ENCODE results near the gene ID3. TPM values are rescaled to one million over a fixed set of nuclear protein-coding genes. Genes with fewer than 3 reads are reported as not detected.

The ID3 gene
- total RNA-seq, 2 donors from 2014 or later, result 31.5 to 290 TPM

DNA sequence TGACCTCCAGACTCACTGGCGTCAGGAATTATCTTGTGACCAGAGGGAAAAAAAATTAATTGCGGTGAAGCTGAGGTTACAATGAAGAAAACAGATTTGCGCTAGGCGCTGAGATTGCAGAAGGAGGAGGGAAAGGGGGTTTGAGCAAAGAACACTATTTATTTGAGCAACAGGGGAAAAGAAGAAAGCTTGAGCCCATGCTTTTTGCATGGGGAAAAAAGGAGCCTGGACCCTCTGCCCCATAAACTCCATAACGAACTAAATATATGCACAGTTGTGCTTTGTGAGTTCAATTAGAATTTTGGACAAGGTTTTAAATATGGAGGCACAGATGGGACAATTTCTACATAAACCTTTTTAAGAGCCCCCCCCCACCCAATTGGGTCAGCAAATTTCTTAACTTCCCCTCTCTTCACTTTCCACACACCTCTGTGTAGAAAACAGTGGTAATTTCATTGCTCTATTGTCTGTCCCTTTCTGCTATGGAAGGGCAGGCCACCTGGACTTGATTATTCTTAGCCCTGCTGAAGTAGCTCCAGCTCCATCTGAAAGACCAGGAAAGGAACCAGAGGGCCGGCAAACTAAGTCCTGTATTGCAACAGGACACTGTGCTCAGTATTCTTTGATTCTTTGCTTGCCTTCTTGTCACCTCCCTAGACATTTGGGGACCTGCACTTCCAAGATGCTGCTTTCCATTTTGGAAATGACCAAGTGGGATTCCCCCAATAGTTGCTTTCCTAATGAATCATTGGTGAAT, 862 bp upstream of the ID3 start:
- no peaks in the 10 kb centered on the region for H3K9me3 Mint-ChIP-seq
- peak overlapping the region; percentile 70 to 92 for H3K27ac Mint-ChIP-seq
- ATAC-seq, result no peak
- H3K36me3 Mint-ChIP-seq, result peaks cover 11 to 47% of the 10 kb centered on the region in 2 donors
- DNase-seq (ENCODE audit: low spot score in 2 of 2), result no peak

DNA sequence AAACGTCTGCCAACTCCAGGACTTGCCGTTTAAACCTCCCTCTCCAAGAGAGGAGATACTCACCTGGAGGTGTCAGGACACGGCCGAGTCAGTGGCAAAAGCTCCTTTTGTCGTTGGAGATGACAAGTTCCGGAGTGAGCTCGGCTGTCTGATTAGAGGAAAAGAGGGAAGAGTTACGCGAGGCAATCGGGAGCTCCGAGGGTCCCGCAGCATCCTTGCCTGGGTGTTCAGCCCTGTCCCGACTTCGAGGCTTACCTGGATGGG, 497 bp downstream of the ID3 start:
- no peak for ATAC-seq
- Mint-ChIP-seq H3K27ac (peak overlapping the region; percentile 80 to 92), H3K9me3 (no peaks in the 10 kb centered on the region), H3K36me3 (peaks cover 11 to 47% of the 10 kb centered on the region in 2 donors)
- peak in 1 of 2 donors; percentile 27 for DNase-seq (ENCODE audit: low spot score in 2 of 2)

DNA sequence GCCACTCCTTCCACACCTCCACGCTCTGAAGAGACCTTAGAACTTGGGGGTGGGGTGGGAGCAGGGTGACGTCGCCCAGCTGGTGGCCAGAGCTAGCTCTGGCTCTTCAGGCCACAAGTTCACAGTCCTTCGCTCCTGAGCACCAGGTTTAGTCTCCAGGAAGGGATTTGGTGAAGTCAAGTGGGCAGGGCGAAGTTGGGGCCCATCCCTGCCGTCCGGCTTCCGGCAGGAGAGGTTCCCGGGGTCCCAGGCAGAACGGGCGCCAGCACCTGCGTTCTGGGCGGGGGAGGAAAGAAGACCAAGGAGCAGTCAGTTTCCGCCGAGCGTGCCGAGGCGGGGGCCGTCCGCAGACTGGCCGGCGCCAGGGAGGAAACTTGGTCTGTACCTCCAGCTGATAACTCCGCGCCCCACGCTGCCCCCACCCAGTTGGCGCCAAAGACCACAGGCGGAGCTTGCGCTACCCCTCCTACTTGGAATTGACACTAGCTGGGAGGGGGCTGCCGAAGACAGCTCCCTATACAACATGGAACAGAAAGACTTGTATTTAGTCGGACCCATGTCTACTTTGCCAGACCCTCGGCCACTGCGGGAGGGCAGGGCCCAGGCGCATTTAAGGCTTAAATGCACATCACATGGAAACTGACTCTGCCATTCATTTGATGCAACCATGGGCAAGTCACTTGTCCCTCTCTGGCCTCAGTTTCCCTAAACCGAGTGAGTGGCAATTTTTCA, 995 bp downstream of the ID3 start:
- H3K27ac Mint-ChIP-seq, result peak overlapping the region; percentile 80 to 92
- DNase-seq (ENCODE audit: low spot score in 2 of 2) (peak; percentile 37 to 76), ATAC-seq (peak in 1 of 2 donors; percentile 12)
- peaks cover 11 to 47% of the 10 kb centered on the region in 2 donors for H3K36me3 Mint-ChIP-seq
- no peaks in the 10 kb centered on the region for H3K9me3 Mint-ChIP-seq

DNA sequence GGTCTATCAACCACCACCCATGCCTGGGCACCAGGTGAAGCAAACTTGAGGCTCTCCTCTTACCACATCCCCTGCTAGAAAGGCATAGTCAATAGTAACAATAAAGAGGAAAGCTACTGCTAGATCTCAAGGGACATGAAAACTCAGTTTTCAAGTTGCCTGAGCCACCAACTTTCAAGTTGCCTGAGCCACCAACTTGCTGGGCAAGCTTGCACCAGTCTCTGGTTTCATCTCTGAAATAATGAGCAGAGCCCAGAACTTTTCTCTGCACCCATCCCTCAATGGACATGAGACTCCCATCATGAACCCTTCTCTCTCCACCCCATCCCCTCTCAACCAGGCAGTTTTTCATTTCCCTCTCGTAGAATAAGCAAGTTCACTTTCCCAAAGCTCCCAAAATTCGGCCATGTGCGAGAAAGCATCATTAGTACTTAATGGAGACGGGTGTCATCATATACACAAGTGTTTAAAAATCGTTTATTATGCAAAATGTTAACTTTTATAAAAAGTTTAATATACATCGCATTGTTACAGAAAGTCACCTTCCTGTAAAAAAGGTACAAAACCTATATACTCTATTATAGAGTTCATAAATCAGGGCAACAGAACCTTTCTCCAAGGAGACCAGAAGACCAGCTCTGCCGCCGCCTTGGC, 1.7 kb downstream of the ID3 start:
- ATAC-seq, result no peak

DNA sequence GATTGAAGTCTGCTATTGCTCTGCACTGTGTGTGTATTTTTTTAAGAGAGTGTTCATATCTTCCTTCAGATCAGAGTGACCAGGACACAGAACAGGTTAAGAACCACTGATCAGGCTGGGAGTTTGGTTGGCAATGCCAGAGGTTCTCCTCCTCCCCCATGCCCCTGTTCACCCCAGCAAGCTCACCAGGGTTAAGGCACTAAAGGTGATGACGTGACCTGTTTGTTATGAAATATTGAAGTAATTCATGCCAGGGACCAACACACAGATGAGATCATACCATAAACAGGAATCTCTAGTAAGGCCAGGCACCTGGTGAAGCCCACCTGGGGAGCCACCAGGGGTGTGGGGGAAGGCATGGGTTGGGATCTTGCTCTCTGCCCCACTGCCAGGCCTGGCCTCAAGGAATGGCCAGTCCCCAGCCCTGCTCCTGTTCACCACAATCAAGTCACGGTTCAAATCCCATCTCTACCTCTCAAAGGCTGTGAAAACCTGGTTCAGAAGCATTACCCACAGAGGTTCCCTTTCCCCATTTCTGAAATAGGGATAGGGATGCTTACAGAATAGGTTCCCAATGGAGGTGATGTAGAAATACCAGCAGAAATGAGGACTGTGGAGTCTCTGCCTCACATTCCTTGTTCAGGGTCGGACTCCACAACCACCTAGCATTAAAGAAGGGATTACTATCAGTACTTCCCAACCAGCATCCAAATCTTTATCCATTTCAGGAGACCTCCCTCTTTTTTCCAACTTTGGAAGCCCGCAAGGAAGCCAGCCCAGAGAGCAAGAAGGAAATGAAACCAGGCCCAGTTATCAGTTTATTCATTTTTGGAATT, 2.4 kb downstream of the ID3 start:
- DNase-seq (ENCODE audit: low spot score in 2 of 2), result no peak
- Mint-ChIP-seq H3K9me3 (no peaks in the 10 kb centered on the region), H3K27ac (peak overlapping the region in 1 of 2 donors; percentile 92), H3K36me3 (peaks cover 11 to 47% of the 10 kb centered on the region in 2 donors)
- ATAC-seq, result no peak

More for the DNA sequence above, 1.7 kb downstream of the ID3 start:
- H3K27ac Mint-ChIP-seq, result peak overlapping the region in 1 of 2 donors; percentile 92
- DNase-seq (ENCODE audit: low spot score in 2 of 2), result no peak
- no peaks in the 10 kb centered on the region for H3K9me3 Mint-ChIP-seq
- peaks cover 11 to 47% of the 10 kb centered on the region in 2 donors for H3K36me3 Mint-ChIP-seq

DNA sequence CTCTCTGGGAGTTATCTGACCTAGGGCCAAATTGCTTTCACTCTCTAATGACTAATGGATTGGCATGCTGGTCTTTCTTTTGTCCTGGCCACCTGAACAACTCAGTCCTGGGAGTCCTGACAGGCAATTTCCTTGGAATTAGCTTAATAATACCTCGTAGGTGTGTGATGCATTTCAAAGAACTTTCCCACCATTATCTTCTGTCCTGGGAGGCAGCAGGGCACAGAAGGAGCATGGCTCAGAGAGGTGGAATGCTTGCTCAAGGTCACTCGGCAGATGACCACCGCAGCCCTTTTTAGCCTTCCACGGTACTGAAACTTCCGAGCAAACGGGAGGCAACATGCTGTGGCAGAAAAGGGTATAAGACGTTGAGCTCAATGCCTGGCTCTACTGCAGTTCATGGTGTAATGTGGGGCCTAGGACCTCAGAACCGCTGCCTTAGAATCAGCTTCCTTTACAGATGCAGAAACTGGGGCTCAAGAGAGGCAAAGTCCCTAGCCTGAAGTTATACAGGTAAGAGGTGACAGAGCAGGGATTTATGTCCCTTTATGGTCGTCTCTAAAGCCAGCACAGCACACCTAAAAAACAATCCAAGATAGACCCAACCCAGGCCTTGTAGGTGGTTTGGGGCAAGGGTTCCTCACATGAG, 3.2 kb downstream of the ID3 start:
- Mint-ChIP-seq H3K27ac (peak overlapping the region in 1 of 2 donors; percentile 92), H3K9me3 (no peaks in the 10 kb centered on the region), H3K36me3 (peaks cover 11 to 47% of the 10 kb centered on the region in 2 donors)
- ATAC-seq (no peak), DNase-seq (ENCODE audit: low spot score in 2 of 2) (no peak)

DNA sequence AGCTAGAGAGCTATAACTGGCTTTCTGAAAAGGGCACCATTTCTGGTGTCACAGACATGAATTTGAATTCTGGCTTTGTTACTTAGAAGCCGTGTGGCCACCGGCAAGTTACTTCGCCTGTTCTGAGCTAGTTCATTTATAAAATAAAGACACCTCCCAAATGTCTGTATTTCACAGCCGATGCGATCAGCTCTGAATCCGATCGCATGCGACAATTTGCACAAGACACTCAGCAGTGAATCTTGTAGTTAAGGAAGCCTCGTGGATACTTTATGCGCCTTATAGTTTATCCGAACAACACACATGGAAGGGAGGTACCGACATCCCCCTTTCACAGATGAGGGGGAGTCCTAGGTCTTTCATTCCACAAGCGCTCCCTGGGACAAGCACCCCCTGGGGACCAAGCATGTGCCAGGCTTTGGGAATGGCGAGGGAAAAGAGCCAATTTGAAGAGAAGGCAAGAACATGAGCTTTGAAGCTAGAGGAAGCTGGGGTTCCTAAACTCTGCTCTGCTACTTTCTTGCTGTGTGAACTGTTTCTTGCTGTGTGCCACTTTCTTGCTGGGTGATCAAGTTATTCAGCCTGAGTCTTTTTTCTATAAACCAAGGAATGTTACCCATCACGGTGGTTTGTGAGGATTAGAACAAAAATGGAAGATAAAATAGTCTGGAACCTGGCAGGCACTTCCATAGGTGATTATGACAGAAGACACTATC, 3.9 kb downstream of the ID3 start:
- Mint-ChIP-seq H3K9me3 (no peaks in the 10 kb centered on the region), H3K27ac (peak overlapping the region; percentile 82 to 92), H3K36me3 (peaks cover 11 to 47% of the 10 kb centered on the region in 2 donors)
- ATAC-seq (no peak), DNase-seq (ENCODE audit: low spot score in 2 of 2) (no peak)

DNA sequence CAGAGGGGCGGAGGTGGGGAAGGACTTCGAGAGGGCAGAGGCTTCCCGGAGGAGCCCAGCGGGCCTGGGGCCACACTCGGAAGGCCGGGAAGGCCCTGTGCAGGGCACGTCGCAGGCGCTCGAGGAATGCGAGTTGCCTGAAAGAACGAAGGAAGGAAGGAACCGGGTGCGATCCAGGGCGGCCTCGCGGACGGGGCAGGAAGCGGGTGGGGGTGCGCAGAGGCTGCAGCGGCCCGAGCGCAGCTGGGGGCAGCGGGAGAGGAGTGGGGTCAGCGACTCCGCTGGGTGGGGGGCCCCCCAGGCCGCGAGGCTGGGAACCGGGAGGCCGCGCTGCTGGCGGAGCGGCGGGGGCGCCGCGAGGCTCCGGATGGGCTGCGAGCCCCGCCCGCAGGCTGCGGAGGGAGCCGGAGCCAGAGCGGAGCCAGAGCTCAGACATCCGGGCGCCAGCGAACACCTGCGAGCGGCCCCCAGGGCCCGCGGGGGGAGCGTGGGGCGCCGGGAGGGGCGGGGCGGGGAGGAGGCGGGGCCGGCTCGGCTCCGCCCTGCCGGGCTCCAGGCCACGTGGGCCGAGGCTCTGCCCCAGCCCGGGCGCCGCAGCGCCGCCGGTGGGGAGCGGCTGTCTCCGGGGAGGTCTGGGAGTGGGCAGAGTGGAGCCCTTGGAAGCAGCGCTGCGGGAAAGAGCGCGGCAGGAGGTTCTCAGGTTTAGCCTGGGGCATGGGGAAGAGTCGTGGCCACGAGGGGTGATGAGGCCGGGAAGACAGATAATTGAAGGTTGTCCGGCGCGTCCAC, 4.6 kb downstream of the ID3 start:
- ATAC-seq, result peak; percentile 72 to 78
- H3K9me3 Mint-ChIP-seq, result no peaks in the 10 kb centered on the region

DNA sequence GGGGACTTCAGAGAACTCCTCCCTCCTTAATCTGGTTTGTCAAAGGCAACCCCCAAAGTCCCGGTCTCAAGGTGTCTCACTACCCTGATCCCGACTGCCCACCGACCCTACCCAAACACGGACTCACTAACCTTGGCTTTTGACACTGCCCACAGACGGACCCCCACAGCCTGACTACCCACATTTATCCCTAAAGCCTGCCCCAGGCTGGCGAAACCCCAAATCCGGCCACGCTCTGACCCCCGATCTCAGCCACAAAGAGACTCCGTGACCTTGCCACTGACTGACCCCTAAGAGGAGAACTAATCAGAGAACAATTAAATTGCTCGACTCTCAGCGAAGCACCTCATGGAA, 5.2 kb downstream of the ID3 start:
- Mint-ChIP-seq H3K9me3 (no peaks in the 10 kb centered on the region), H3K36me3 (peaks cover 11 to 40% of the 10 kb centered on the region in 2 donors), H3K27ac (peak overlapping the region; percentile 92 to 93)
- DNase-seq (ENCODE audit: low spot score in 2 of 2) (no peak), ATAC-seq (no peak)

More for the DNA sequence above, 4.6 kb downstream of the ID3 start:
- DNase-seq (ENCODE audit: low spot score in 2 of 2), result peak; percentile 81 to 88
- H3K36me3 Mint-ChIP-seq, result peaks cover 11 to 46% of the 10 kb centered on the region in 2 donors
- H3K27ac Mint-ChIP-seq, result peak overlapping the region; percentile 92 to 93

DNA sequence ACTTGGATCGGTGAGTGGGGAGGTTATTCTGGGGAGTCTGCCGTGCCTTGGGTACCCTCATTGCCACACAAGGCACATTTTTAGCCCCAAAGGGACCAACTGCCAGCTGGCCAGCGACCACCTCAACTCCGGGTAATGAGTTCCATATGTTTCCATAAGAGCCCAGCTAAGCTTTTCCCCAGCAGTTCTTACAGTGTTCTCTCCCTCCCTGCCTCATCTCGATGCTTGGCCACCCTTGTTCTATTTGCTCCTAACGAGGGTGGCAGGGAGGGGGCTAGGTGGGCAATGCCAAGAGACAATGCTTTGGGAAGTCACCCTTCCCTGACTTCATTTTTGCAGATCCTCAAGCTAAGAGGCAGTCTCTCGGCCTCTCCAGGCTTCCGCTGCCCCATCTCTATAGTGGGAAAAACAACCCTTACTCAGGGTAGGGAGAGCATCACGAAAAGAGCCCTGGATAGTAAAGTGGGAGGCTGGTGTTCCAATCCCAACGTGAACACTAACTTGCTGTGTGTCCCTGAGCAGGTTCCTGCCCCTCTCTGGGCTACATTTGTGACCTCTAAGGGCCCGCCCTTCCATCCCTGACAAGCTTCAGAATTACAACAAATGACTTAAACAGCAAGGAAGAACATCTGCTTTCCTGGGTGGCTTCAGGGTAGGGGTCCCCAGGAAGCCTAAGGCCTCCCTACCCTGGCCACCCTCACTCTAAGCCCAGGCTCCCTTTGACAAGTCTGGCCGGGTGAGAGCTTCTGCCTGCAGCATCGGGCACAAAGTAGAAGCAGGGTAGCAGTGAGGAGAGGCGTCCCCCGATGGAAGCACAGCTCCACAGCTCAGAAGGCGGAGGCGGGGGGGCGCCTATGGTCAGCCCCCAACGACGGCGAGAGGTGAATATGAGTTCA, 5.8 kb downstream of the ID3 start:
- no peak for ATAC-seq
- Mint-ChIP-seq H3K9me3 (no peaks in the 10 kb centered on the region), H3K27ac (peak overlapping the region; percentile 92 to 93), H3K36me3 (peaks cover 7 to 34% of the 10 kb centered on the region in 2 donors)
- DNase-seq (ENCODE audit: low spot score in 2 of 2), result no peak

DNA sequence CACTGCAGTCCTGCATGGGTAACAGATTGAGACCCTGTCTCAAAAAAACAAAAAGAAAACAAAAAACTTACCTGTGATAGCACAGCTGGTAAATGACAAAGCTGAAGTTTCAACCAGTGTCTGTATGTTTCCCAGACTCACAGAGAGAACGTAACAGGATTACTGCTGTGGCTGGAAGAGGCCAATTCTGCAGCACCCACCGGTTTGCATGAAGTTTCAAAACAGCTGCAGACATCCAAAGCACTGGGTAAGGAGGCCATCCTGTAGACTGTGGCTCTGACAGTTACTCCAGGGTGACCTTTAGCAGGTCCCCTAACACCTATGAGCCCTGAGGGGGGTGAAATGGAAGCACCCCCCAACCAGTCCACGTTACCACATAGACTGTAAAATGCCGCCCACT, 7.5 kb downstream of the ID3 start:
- no peak for DNase-seq (ENCODE audit: low spot score in 2 of 2)
- no peak for ATAC-seq
- H3K27ac Mint-ChIP-seq, result no peak overlapping the region
- no peaks in the 10 kb centered on the region for H3K9me3 Mint-ChIP-seq
- H3K36me3 Mint-ChIP-seq, result peaks cover 0 to 18% of the 10 kb centered on the region in 2 donors

DNA sequence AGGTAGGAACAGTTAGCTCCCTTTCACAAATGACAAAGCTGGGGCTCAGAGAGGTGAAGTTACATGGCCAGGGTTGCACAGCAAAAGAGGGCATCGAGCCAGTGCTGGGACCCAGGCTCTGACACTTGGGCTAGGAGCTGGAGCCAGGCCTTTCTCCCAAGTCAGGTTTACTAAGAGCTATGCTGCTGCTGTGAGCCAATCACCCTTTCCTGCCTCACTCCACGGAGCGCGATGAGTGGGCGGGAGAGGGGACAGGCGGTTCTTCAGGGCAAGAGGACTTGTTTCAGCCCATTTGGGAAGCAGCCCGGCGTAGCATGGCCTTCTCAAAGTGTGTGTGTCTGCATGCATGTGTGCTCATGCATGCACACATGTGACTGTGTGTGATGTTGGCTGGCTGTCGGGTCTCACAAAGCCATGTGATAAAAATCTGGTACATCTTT, 10.6 kb downstream of the ID3 start:
- Mint-ChIP-seq H3K27ac (no peak overlapping the region), H3K36me3 (no peaks in the 10 kb centered on the region), H3K9me3 (no peaks in the 10 kb centered on the region)
- DNase-seq (ENCODE audit: low spot score in 2 of 2) (no peak), ATAC-seq (no peak)

DNA sequence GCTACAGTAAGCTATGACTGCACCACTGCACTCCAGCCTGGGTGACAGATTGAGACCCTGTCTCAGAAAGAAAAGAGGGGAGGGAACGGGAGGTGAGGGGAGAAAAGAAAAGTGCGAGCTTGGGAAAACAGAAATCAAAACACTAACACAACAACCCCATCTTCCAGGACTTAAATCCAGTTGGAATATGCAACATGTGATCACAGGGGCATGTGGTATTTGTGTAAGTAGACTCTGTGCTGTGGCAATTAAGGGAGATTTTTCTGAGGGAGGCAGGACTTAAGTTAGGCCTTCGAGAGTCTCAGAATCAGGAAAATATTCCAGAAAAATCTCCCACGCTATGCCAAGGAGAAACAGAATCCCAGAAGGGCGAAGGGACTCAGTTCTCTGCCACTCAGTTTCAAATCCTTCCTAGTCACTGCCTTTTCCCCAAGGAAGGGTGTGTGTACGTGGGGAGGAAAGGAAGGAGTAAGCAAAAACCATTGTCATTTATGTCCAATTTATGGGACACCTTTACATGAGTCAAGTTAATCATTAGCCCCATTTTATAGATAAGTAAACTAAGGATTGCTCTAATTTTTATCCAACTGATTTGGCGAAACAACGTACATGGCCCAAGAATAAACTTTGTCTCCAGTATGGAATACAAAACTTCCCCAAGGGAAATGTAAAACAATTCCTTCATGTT, 12.3 kb downstream of the ID3 start:
- Mint-ChIP-seq H3K27ac (no peak overlapping the region), H3K9me3 (no peaks in the 10 kb centered on the region), H3K36me3 (no peaks in the 10 kb centered on the region)
- ATAC-seq, result no peak
- DNase-seq (ENCODE audit: low spot score in 2 of 2), result no peak

DNA sequence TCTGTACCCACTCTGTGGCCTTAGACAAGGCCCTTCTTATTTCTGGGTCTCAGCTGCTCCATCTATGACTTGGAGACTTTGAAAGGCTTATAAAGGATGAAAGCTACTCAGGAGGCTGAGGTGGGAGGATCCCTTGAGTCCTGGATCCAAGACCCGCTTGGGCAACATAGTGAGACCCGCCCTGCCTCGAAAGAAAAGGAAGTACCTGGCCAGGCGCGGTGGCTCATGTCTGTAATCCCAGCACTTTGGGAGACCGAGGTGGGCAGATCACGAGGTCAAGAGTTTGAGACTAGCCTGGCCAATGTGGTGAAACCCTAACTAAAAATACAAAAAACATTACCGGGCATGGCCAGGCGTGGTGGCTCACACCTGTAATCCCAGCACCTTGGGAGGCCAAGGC, 13.4 kb downstream of the ID3 start:
- no peak for ATAC-seq
- Mint-ChIP-seq H3K27ac (peak overlapping the region; percentile 29 to 48), H3K9me3 (no peaks in the 10 kb centered on the region), H3K36me3 (no peaks in the 10 kb centered on the region)
- no peak for DNase-seq (ENCODE audit: low spot score in 2 of 2)

All from activated naive CD4-positive, alpha-beta T cell treated with anti-CD3 and anti-CD28 coated beads, Interleukin-2, amount 50 U/mL, for 72 hours (primary cell).